Fibroblast of lung (primary cell): ENCODE measurements around the gene P4HA1.

Source experiments
- EZH2 ChIP-seq: IDR thresholded peaks from 2 replicates; pipeline ENCODE4 v1.5.1; 2012; ENCODE audit warnings: low read length, control low read depth, mild to moderate bottlenecking; ENCODE audit errors: missing control alignments
- TF ChIP-seq, protein P1 (sequence below), 2 donors: IDR thresholded peaks in 1 of 2; conservative IDR thresholded peaks in 1 of 2; 1 replicate in 1 of 2; 2 replicates in 1 of 2; pipeline ENCODE4 v1.5.1; 2011 to 2012; ENCODE audit warnings: low read length in 2 of 2, control low read depth in 1 of 2, inconsistent platforms in 1 of 2, low read depth in 1 of 2, mild to moderate bottlenecking in 1 of 2

DNA sequence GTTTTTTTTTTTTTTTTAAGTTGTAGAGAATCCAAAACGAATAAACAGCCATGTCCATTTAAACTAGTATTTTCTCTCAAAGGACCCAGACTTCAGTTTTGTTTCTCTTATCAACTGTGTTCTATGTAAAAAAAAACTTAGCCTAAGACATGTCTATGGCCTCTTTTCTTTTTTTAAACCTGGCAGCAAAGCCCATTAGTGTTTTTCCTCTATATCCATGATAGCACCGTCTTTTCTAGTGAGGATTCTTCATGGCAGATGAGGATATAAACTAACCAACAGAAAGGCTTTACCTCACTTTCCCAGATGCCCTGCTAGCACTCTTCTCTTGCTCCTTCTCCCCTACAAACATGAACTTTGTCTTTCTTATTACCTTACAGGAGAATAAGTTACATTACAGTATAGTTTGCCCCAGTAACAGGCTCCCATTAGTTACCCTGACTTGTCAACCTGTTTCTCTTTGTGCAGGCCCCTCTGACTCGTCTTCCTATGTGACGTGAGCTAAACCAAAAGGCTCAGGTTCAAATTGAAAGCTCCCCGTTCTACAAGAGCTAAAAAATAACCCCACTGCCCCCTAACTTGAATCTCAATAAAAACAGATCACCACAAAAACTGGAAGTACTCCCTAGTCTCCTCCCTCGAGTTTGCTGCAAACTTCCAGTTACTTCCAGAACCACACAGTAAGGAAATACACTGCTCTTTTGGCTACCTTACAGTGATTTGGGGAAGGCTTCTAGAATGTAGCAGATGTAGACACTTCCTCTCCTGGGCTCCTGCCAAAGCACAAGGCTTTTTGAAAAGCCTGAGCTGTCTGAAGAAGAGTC, 20.1 kb downstream of the P4HA1 start:
- TF ChIP-seq, protein P1, sequence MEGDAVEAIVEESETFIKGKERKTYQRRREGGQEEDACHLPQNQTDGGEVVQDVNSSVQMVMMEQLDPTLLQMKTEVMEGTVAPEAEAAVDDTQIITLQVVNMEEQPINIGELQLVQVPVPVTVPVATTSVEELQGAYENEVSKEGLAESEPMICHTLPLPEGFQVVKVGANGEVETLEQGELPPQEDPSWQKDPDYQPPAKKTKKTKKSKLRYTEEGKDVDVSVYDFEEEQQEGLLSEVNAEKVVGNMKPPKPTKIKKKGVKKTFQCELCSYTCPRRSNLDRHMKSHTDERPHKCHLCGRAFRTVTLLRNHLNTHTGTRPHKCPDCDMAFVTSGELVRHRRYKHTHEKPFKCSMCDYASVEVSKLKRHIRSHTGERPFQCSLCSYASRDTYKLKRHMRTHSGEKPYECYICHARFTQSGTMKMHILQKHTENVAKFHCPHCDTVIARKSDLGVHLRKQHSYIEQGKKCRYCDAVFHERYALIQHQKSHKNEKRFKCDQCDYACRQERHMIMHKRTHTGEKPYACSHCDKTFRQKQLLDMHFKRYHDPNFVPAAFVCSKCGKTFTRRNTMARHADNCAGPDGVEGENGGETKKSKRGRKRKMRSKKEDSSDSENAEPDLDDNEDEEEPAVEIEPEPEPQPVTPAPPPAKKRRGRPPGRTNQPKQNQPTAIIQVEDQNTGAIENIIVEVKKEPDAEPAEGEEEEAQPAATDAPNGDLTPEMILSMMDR (conservative IDR thresholded peaks at IDR 0.05 in 1 of 2, IDR thresholded peaks at IDR 0.05 in 1 of 2; ENCODE audit: low read depth in 1 of 2, low read length in 2 of 2): no peak
- no peak for TF ChIP-seq EZH2
